ENCODE measurements around the gene ITGAD. TPM values are rescaled to one million over a fixed set of nuclear protein-coding genes. Genes with fewer than 3 reads are reported as not detected.

ITGAD gene
- total RNA-seq, 1 donor from 2014 or later: not detected

DNA sequence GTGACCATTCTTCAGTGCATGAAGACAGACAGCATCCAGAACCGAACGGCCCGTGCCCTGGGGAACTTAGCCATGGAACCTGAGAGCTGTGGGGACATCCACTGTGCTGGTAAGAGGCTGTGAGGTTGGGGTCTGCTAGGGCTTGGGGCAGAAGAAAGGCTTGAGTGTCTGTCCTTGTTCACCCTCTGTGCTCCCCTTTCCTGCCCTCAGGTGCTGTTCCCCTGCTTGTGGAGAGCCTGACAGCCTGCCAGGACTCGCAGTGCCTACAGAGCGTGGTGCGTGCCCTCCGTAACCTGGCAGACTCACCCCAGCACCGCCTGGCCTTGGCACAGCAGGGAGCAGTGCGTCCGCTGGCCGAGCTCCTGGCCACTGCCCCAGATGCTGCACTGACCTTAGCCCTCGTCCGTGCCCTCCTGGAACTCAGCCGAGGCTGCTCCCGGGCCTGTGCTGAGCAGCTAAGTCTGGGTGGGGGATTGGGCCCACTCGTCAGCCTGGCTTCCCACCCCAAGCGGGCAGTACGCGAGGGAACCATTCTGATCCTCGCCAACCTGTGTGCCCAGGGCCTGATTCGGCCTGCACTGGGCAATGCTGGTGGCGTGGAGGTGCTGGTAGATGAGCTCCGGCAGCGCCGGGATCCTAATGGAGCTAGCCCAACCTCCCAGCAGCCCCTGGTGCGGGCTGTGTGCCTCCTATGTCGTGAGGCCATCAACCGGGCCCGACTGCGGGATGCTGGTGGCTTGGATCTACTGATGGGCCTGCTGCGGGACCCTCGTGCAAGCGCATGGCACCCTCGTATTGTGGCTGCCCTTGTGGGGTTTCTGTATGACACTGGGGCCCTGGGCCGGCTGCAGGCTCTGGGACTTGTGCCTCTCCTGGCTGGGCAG lies 69.0 kb downstream of the ITGAD start:
- H3K4me1 Mint-ChIP-seq: peaks cover 20% of the 10 kb centered on the region
- H3K27ac Mint-ChIP-seq (ENCODE audit: unreplicated experiment): no peak overlapping the region
- H3K36me3 Mint-ChIP-seq (ENCODE audit: low read depth): no peaks in the 10 kb centered on the region
- H3K4me3 Mint-ChIP-seq: no peak overlapping the region
- no peaks in the 10 kb centered on the region for H3K27me3 Mint-ChIP-seq (ENCODE audit: low read depth)
- TF ChIP-seq, protein P1, sequence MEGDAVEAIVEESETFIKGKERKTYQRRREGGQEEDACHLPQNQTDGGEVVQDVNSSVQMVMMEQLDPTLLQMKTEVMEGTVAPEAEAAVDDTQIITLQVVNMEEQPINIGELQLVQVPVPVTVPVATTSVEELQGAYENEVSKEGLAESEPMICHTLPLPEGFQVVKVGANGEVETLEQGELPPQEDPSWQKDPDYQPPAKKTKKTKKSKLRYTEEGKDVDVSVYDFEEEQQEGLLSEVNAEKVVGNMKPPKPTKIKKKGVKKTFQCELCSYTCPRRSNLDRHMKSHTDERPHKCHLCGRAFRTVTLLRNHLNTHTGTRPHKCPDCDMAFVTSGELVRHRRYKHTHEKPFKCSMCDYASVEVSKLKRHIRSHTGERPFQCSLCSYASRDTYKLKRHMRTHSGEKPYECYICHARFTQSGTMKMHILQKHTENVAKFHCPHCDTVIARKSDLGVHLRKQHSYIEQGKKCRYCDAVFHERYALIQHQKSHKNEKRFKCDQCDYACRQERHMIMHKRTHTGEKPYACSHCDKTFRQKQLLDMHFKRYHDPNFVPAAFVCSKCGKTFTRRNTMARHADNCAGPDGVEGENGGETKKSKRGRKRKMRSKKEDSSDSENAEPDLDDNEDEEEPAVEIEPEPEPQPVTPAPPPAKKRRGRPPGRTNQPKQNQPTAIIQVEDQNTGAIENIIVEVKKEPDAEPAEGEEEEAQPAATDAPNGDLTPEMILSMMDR (conservative IDR thresholded peaks at IDR 0.05): no peak
- no peaks in the 10 kb centered on the region for H3K9me3 Mint-ChIP-seq
- no peak for DNase-seq (ENCODE audit: low read depth, low spot score)

DNA sequence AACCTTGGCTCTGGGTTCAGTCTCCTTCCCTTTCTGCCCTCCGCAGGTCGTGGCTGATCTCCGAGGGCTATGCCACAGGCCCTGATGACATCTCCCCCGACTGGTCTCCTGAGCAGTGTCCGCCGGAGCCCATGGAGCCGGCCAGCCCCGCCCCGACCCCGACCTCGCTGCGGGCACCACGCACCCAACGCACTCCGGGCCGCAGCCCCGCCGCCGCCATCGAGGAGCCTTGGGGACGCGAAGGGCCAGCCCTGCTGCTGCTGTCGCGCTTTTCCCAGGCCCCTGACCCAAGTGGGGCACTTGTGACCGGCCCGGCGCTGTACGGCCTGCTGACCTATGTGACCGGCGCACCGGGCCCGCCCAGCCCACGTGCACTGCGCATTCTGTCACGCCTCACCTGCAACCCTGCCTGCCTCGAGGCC lies 71.2 kb downstream of the ITGAD start:
- Mint-ChIP-seq H3K4me1 (peaks cover 13% of the 10 kb centered on the region), H3K36me3 (ENCODE audit: low read depth) (no peaks in the 10 kb centered on the region), H3K27ac (ENCODE audit: unreplicated experiment) (no peak overlapping the region), H3K27me3 (ENCODE audit: low read depth) (no peaks in the 10 kb centered on the region), H3K4me3 (no peak overlapping the region), H3K9me3 (no peaks in the 10 kb centered on the region)
- TF ChIP-seq, protein P1 (conservative IDR thresholded peaks at IDR 0.05): no peak
- no peak for DNase-seq (ENCODE audit: low read depth, low spot score)

DNA sequence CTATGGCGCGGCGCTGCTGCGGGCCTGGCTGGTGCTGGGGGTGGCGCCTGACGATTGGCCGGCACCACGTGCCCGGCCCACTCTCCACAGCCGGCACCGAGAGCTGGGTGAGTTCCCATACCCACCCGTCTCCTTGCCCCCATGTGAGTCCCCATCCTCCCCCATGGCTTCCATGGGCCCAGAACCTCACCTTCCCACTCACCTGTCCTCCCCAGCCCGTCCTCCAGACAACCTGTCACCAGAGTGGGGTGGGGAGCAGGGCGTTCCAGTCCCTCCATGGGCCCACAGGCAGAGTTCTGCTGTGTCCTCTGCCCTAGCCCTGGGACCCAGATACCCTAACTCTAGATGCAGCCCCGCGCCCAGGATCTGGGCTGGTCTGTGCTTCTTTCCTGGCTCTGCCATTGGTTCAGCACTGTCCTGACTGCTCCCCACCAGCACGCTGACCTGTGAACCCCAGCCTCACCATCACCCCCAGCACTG lies 71.7 kb downstream of the ITGAD start:
- H3K9me3 Mint-ChIP-seq: no peaks in the 10 kb centered on the region
- no peaks in the 10 kb centered on the region for H3K36me3 Mint-ChIP-seq (ENCODE audit: low read depth)
- TF ChIP-seq, protein P1 (conservative IDR thresholded peaks at IDR 0.05): no peak
- DNase-seq (ENCODE audit: low read depth, low spot score): no peak
- no peaks in the 10 kb centered on the region for H3K27me3 Mint-ChIP-seq (ENCODE audit: low read depth)
- H3K27ac Mint-ChIP-seq (ENCODE audit: unreplicated experiment): no peak overlapping the region
- peaks cover 16% of the 10 kb centered on the region for H3K4me1 Mint-ChIP-seq
- no peak overlapping the region for H3K4me3 Mint-ChIP-seq

DNA sequence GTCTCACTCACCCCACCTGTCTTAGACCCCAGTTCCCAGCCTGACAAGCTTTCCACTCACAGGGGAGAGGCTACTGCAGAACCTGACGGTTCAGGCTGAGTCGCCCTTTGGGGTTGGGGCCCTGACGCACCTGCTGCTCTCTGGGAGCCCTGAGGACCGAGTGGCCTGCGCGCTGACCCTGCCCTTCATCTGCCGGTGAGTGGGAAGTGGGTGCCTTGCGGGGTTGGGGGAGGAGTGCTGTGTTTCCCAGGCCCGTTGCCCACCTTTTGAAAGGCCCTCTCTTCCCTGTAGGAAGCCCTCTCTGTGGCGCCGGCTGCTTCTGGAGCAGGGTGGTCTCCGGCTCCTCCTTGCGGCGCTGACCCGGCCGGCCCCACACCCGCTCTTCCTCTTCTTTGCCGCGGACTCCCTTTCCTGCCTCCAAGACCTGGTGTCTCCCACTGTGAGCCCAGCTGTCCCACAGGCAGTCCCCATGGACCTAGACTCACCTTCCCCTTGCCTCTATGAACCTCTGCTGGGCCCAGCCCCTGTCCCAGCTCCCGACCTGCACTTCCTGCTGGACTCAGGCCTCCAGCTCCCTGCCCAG lies 72.7 kb downstream of the ITGAD start:
- TF ChIP-seq, protein P1 (conservative IDR thresholded peaks at IDR 0.05): no peak
- Mint-ChIP-seq H3K27me3 (ENCODE audit: low read depth) (no peaks in the 10 kb centered on the region), H3K27ac (ENCODE audit: unreplicated experiment) (no peak overlapping the region), H3K4me1 (peaks cover 8% of the 10 kb centered on the region), H3K36me3 (ENCODE audit: low read depth) (no peaks in the 10 kb centered on the region), H3K4me3 (no peak overlapping the region), H3K9me3 (no peaks in the 10 kb centered on the region)
- DNase-seq (ENCODE audit: low read depth, low spot score): no peak

DNA sequence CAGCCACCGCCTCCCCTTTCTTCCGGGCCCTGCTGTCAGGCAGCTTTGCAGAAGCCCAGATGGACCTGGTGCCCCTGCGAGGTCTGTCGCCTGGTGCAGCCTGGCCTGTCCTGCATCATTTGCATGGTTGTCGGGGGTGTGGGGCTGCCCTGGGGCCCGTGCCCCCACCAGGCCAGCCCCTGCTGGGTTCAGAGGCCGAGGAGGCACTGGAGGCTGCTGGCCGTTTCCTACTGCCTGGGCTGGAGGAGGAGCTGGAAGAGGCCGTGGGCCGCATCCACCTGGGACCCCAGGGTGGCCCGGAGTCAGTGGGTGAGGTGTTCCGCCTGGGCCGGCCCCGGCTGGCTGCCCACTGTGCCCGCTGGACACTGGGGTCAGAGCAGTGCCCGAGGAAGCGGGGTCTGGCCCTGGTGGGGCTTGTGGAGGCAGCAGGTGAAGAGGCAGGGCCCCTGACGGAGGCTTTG lies 73.3 kb downstream of the ITGAD start:
- no peaks in the 10 kb centered on the region for H3K36me3 Mint-ChIP-seq (ENCODE audit: low read depth)
- H3K4me1 Mint-ChIP-seq: peaks cover 9% of the 10 kb centered on the region
- no peak overlapping the region for H3K27ac Mint-ChIP-seq (ENCODE audit: unreplicated experiment)
- H3K9me3 Mint-ChIP-seq: no peaks in the 10 kb centered on the region
- peaks cover 5% of the 10 kb centered on the region for H3K27me3 Mint-ChIP-seq (ENCODE audit: low read depth)
- no peak for DNase-seq (ENCODE audit: low read depth, low spot score)
- no peak overlapping the region for H3K4me3 Mint-ChIP-seq
- TF ChIP-seq, protein P1 (conservative IDR thresholded peaks at IDR 0.05): no peak
